ENCODE data around the gene NHSL1. TPM values are rescaled to one million over a fixed set of nuclear protein-coding genes. Genes with fewer than 3 reads are reported as not detected.

Gene NHSL1
- total and polyA plus RNA-seq, 9 of the 15 experiments (the other 6 are each of a cell fraction or from before 2014, with no cell fraction given), result 0.09 to 0.20 TPM; not detected in 7

GRCh38 chr6:138517635-138518034, 18.3 kb upstream of the NHSL1 start (continued):
- TF ChIP-seq CUX1 (CRISPR knock-in tag; IDR thresholded peaks at IDR 0.05), result no peak
- 0 out of 2 replicates have a peak, but pooled peaks have one; percentile 29 for TF ChIP-seq SMC3 (conservative IDR thresholded peaks at IDR 0.05; ENCODE audit: insufficient read depth, low read depth, low read length)
- TF ChIP-seq MYNN (IDR thresholded peaks at IDR 0.05), result no peak
- no peak for TF ChIP-seq MYNN (CRISPR knock-in tag; IDR thresholded peaks at IDR 0.05)
- TF ChIP-seq PKNOX1 (IDR thresholded peaks at IDR 0.05), result peak; percentile 35
- TF ChIP-seq MBD1 (CRISPR knock-in tag; IDR thresholded peaks at IDR 0.05), result no peak
- peak in 1 of 2 experiments; percentile 23; a peak in 1 of 4 replicates for TF ChIP-seq RAD21 (CRISPR knock-in tag; conservative IDR thresholded peaks at IDR 0.05 in 1 of 2, IDR thresholded peaks at IDR 0.05 in 1 of 2)

Measured in K562 (cell line).